Eye (tissue), 1 donor: ENCODE data around the gene ARSD.
"Not testable (repeated sequence)": the region's sequence is repeated elsewhere in the genome, so short reads cannot be mapped to it uniquely, and the experiment has no call there.

ENCODE experiments used
- DNase-seq: peaks from one replicate; pipeline ENCODE4 v3.0.0-alpha.2; 2015

ARSD gene

GRCh38 chrX:2931612-2932011 is 2.5 kb upstream of the ARSD start:
- no peak for DNase-seq

- no peak for DNase-seq
Measured at GRCh38 chrX:2931155-2931554, 2.0 kb upstream of the ARSD start.

- DNase-seq: peak; percentile 78
Measured at GRCh38 chrX:2928191-2928582, 952 bp downstream of the ARSD start.

DNA sequence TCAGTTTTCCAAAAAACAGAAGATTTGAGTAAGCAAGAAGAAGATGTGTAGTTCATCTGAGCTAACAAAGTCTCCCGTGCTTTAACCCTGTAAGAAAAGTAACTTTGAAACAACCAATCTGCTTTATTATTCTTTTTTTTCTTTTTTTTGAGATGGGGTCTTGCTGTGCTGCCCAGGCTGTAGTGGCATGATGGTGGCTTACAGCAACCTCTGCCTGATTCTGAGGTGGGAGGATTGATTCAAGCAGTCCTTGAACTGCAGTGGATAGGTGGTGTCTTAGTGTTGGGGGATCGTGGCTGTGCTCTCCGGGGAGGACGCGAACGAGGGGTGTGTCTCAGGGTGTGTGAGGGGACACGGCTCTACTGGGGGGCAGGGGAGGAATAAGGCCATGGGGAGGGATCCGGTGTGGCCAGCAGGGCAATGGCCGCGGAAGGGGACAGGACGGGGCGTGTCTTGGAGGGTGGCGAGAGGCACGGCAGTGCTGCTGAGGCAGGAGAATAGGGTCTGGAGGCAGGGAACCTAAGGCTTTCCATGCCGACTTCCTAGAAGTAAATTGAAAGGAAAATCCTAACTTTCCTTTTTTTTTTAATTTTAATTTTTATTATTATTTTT is 2.4 kb downstream of the ARSD start:
- DNase-seq: no peak

DNA sequence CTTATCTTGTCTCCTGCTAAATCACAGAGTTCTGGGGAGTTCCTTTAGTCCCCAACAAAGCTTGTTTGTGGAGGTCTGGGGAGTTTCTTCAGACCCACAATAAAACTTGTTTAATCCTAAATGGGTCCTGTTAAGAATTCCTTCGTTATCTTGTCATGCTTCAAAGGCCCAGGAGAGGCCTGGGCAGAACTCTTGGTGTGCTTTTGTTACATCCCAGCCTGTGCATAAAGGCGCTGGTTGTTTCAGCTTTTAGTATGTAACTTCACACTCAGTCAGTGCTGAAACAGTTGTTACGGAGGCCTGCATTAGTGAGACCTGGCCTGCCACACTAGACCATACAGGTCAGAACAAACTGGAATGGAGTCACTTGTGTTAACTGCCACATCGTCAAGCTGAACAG is 2.9 kb downstream of the ARSD start:
- not testable (repeated sequence) for DNase-seq

GRCh38 chrX:2924151-2924550 is 5.0 kb downstream of the ARSD start:
- DNase-seq: no peak

- no peak for DNase-seq
Measured at GRCh38 chrX:2921750-2922149, 7.4 kb downstream of the ARSD start.

DNA sequence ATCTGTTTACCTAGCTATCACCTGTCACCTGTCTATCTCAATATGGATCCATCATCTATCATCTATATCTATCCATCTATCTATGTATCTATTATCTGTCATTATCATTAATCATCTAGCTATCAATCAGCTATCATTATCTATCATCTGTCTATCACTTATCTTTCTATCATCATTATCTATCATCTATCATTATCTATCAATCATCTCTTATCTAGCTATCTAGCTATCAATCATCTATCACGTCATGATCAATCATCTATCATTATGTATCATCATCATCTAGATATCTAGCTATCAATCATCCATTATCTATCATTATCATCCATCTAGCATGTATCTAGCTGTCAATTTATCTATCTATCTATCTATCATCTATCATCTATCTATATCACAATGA is 7.9 kb downstream of the ARSD start:
- DNase-seq: no peak

DNA sequence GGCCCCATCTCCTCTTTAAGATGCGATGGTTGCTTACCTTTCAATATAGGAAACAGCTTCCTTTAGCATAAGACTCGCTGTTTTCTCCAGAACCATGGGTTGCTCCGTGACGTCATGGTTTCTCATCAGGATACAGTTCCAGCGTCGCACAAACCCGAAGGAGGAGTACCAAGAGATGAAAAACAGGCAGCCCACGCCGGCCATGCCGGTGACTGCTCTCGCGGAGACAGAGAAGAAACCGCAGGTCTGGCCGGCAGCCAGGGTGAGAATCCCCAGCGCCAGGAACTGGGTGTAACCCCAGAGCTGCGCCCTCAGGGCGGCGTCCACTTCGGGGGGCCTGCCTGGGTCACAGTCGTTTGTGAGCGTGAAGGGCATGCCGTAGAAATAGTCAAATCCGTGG is 11.4 kb downstream of the ARSD start:
- DNase-seq: no peak

DNA sequence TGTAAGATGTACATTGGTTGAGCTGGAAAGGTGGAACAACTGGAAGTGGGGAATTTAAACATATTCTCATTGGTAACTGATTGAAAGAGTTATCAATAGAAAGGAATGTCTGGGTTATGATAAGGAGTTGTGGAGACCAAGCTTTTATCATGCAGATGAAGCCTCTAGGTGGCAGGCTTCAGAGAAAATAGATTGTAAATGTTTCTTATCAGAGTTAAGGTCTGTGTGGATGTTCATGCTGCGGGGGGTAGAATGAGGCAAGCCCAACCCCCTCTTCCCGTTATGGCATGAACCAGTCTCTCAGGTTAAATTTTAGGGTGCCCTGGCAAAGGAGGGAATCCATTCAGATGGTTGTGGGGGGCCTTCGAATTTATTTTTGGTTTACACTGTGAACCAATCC is 16.0 kb downstream of the ARSD start:
- no peak for DNase-seq

DNA sequence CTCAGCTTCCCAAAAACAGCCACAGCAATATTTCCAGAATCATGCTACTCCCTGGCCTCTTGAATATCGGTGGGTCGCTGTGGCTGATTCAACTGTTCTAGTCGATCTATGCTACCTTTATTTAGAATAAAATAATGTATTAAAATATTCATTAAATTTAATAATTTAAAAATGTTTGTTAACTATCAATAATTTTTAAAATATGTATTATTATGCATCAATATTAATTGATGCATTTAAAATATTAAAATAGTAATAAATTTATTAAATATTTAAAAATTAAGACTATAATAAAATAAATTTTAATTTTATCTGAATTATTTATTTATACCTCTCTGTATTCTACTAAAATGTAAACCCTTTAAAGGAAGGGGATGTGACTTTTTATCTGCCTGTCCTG is 19.0 kb downstream of the ARSD start:
- DNase-seq: no peak

DNA sequence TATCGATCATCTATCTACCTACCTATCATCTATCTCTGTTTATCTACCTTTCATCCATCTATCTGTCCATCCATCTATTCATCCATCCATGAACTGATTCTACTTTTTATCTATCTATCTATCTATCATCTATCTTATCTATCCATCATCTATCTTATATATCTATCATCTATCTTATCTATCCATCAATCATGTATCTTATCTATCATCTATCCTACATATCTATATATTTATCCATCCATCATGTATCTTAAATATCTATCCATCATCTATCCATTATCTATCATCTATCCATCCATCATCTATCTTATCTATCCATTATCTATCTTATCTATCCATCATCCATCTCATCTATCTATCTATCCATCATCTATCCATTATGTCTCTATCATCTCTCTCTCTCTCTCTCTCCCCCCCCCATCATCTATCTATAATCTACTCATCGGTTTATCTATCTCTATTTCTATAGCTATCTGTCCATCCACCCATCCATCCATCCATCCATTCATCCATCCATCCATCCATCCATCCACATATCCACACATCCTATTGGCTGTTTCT is 20.9 kb downstream of the ARSD start:
- no peak for DNase-seq

GRCh38 chrX:2907295-2907694 is 21.8 kb downstream of the ARSD start:
- DNase-seq: no peak

DNA sequence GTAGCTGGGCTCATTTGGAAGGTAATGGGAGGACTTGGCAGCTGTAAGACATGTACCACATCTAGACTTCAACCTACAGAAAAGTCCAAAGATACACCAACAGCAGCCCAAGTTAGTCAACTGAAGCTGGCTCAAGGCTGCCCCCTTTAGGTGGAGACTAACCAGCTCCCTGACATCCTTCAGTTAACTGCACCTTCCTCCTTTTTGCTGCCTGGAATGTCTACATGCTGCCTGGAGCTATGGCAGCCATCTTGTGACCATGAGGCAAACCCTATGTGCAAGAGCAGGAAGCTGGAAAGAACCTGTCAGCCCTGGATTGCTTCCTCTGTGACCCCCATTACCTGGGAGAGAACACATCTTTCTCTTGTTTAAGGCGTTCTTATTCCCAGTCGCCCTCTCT is 25.8 kb downstream of the ARSD start:
- DNase-seq: no peak

DNA sequence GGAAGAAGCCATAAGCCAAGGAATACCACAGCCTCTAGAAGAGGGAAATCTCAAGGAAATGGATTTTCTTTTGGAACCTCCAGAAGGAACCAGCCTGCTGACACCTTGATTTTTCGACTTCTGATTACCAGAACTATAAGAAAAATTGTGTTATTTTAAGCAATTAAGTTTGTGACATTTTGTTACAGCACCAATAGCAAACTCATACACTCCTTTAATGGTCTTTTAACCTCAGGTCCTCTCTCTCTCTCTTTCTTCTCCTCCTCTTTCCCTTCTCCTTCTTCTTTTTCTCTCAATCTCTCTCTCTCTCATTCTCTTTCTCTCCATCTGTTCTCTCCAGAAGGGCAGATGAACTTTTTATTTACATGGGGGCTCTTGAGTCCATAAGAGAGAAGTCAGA is 26.3 kb downstream of the ARSD start:
- no peak for DNase-seq

DNA sequence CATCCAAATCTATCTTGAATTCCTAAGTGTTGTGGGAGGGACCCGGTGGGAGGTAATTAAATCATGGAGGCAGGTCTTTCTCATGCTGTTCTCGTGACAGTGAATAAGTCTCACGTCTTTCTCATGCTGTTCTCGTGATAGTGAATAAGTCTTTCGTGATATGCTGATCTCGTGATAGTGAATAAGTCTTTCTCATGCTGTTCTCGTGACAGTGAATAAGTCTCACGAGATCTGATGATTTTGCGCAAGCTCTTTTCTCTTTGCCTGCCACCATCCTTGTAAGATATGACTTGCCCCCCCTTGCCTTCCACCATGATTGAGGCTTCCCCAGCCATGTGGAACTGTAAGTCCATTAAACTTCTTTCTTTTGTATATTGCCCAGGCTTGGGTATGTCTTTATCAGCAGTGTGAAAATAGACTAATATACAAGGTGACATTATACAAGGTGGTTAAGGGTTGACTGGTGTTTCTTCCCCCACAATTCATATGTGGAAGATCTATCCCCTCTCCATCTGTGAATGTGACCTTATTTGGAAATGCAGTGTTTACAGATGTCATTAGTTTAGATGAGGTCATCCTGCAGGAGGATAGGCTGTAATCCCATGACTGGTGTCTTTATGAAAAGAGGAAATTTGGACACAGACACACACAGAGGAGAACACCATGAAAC is 27.6 kb downstream of the ARSD start:
- no peak for DNase-seq

DNA sequence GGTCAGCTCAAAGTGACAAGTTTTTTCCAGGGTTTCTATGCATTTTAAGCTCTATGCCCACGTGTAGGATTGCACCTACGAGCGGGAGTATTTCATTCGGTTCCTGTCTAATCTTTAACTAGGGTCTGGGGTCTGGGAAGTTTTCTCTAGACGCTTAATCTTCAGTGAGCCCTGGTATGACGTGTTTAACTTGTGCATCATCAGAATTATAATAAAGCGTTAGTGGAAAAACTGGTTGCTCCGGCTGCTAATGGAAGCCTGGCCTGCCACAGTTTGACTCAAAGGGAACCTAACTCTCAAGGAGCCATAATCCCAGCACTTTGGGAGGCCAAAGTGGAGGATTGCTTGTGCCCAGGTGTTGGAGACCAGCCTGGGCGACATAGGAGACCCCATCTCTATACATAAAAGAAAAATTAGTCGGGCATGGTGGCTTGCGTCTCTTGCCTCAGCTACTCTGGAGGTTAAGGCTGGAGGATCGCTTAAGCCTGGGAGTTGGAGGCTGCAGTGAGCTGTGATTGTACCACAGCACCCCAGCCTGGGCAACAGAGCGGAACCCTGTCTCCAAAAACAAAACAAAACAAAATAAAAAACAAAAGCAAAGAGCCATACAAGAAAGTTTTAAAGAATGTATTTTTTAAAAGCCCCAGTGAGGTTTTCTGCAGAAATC is 30.2 kb downstream of the ARSD start:
- DNase-seq: peak; percentile 19

GRCh38 chrX:2897690-2898623 is 31.2 kb downstream of the ARSD start:
- peak; percentile 8 for DNase-seq

- no peak for DNase-seq
Measured at GRCh38 chrX:2897311-2897689, 31.8 kb downstream of the ARSD start.

DNA sequence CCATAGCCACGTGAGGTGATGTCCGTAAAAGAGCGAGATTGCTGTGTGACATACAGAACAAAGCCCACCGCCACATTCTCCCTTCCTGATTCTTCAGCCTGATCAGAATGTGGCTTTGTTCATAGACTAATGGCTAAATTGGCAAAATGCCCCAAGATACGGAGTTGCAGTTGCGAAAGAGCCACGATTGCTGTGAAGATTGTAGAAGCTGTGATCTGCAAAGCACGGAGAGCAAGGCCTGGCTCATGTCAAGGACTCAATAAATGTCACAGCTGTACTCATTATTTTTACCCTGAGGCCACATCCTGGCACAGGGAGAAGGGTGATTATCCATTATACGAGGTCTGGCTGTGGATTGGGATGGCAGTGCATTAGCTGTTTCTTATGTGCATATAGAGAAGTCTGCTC is 34.2 kb downstream of the ARSD start:
- peak; percentile 20 for DNase-seq

- DNase-seq: no peak
Measured at GRCh38 chrX:2892816-2893215, 36.3 kb downstream of the ARSD start.

- DNase-seq: not testable (repeated sequence)
Measured at GRCh38 chrX:2890536-2891460, 38.3 kb downstream of the ARSD start.
